ENCODE results near the gene RANBP3. TPM values are rescaled to one million over a fixed set of nuclear protein-coding genes. Genes with fewer than 3 reads are reported as not detected.
"Not testable (repeated sequence)": the region's sequence is repeated elsewhere in the genome, so short reads cannot be mapped to it uniquely, and the experiment has no call there.

Gene RANBP3
- total RNA-seq, 1 donor from 2014 or later = 36.9 TPM

- DNase-seq = no peak
Measured at GRCh38 chr19:5882421-5882968, 95.4 kb downstream of the RANBP3 start.

GRCh38 chr19:5881543-5882299, 96.2 kb downstream of the RANBP3 start:
- DNase-seq = no peak

- DNase-seq = no peak
Measured at GRCh38 chr19:5880604-5881078, 97.3 kb downstream of the RANBP3 start.

- no peak for DNase-seq
Measured at GRCh38 chr19:5880196-5880595, 97.7 kb downstream of the RANBP3 start.

- no peak for DNase-seq
Measured at GRCh38 chr19:5877882-5878281, 100.1 kb downstream of the RANBP3 start.

GRCh38 chr19:5877427-5877826, 100.5 kb downstream of the RANBP3 start:
- no peak for DNase-seq

- DNase-seq = not testable (repeated sequence)
Measured at GRCh38 chr19:5874496-5874895, 103.4 kb downstream of the RANBP3 start.

- DNase-seq = no peak
Measured at GRCh38 chr19:5873617-5874199, 104.2 kb downstream of the RANBP3 start.

GRCh38 chr19:5870986-5871394, 107.0 kb downstream of the RANBP3 start:
- DNase-seq = no peak

GRCh38 chr19:5867201-5868136, 110.5 kb downstream of the RANBP3 start:
- DNase-seq = no peak

Other genes with a start within 250 kb of the RANBP3 start
- gene PRR22, start 193.4 kb downstream of the RANBP3 start, total RNA-seq = 0.30 TPM
- gene DUS3L, start 187.0 kb downstream of the RANBP3 start, total RNA-seq = 16.7 TPM
- gene NRTN, start 173.1 kb downstream of the RANBP3 start, total RNA-seq = 2.2 TPM
- 0.20 TPM for gene FUT6, start 138.4 kb downstream of the RANBP3 start, total RNA-seq
- gene FUT3, start 126.7 kb downstream of the RANBP3 start, total RNA-seq = 0.30 TPM
- gene FUT5, start 107.6 kb downstream of the RANBP3 start, total RNA-seq = not detected
- gene NDUFA11, start 74.3 kb downstream of the RANBP3 start, total RNA-seq = 69.7 TPM
- gene VMAC, start 73.3 kb downstream of the RANBP3 start, total RNA-seq = 4.6 TPM
- gene CAPS, start 63.9 kb downstream of the RANBP3 start, total RNA-seq = 5.3 TPM
- gene RFX2, start 132.4 kb upstream of the RANBP3 start, total RNA-seq = 7.2 TPM
- 0.20 TPM for gene ACSBG2, start 157.5 kb upstream of the RANBP3 start, total RNA-seq